HepG2 (cell line): ENCODE data around the gene C20orf141. TPM values are rescaled to one million over a fixed set of nuclear protein-coding genes. Genes with fewer than 3 reads are reported as not detected.

Experiments used
- ATAC-seq: fragments of 200-7000 bp; cut with Tn5 transposase; 3 replicates; pipeline ENCODE4 v1.9.1; 2020; ENCODE audit warnings: mild to moderate bottlenecking, moderate library complexity
- BruUV-seq: library from RNA; stranded (reverse); fragments of 400-500 nt; replicated peaks from 2 replicates; lab custom pipeline; 2021; lab: Mats Ljungman, UMichigan
- CTCF ChIA-PET: fragments of 300-600 bp; formaldehyde crosslinking; extraction: SDS; loops from one replicate; lab custom pipeline; 2021; ENCODE audit warnings: low total read pairs, inconsistent platforms, low intra/inter-chr PET ratio; lab: Yijun Ruan, JAX
- POLR2A ChIA-PET: fragments of 350-600 bp; sonication (Branson Sonifier 250); formaldehyde crosslinking; loops from one replicate; lab custom pipeline; 2020; ENCODE audit warnings: antibody characterized with exemption, inconsistent platforms; lab: Yijun Ruan, JAX
- DNase-seq: peaks from one replicate; pipeline ENCODE4 v3.0.0-alpha.2; 2015; ENCODE audit warnings: low spot score
- FAIRE-seq: peaks from 3 replicates; lab custom pipeline; 2011; peaks lifted over from hg19 to GRCh38; lab: Jason Lieb, UNC
- H2AFZ ChIP-seq: one replicate; pipeline ENCODE4 v1.6.1; 2011; ENCODE audit warnings: low read length, inconsistent platforms
- H3K27ac ChIP-seq: fragments of 300-600 bp; 3 replicates; pipeline ENCODE4 v1.8.0; 2011; ENCODE audit warnings: mixed run types, mild to moderate bottlenecking, mixed read lengths, low read length, inconsistent platforms; ENCODE audit not compliant: insufficient read depth; ENCODE audit errors: extremely low read length
- H3K27me3 ChIP-seq, 2 experiments: fragments of 200-600 bp in 1 of 2; 2 replicates in 1 of 2; 3 replicates in 1 of 2; pipeline versions ENCODE4 v1.6.0 to v1.8.0; 2011; ENCODE audit warnings: low read length in 2 of 2, mild to moderate bottlenecking in 2 of 2, moderate library complexity in 2 of 2, inconsistent platforms in 1 of 2; ENCODE audit not compliant: insufficient read depth in 2 of 2, control insufficient read depth in 1 of 2
- H3K36me3 ChIP-seq, 2 experiments: fragments of 200-600 bp in 1 of 2; replicated peaks in 1 of 2; 2 replicates in 1 of 2; 3 replicates in 1 of 2; pipeline versions ENCODE4 v1.5.1 to v1.8.0; 2011; ENCODE audit warnings: low read length in 2 of 2, inconsistent platforms in 1 of 2; ENCODE audit not compliant: insufficient read depth in 2 of 2, control insufficient read depth in 1 of 2
- H3K4me1 ChIP-seq: 2 replicates; pipeline ENCODE4 v1.5.1; 2012; ENCODE audit warnings: low read length, inconsistent platforms; ENCODE audit not compliant: insufficient read depth
- H3K4me2 ChIP-seq: 2 replicates; pipeline ENCODE4 v1.6.0; 2011; ENCODE audit warnings: low read depth, low read length, inconsistent platforms
- H3K4me3 ChIP-seq, 3 experiments: fragments of 200-600 bp in 1 of 3; sonication (generic), shearing (Covaris generic) in 1 of 3; replicated peaks in 1 of 3; 2 replicates each; pipeline ENCODE4 v1.5.1; 2011 to 2016; ENCODE audit warnings: low read length in 3 of 3, inconsistent platforms in 2 of 3, low read depth in 2 of 3, mild to moderate bottlenecking in 2 of 3, control low read depth in 1 of 3, mixed read lengths in 1 of 3; ENCODE audit not compliant: insufficient read depth in 1 of 3
- H3K79me2 ChIP-seq: one replicate; pipeline ENCODE4 v1.6.1; 2011; ENCODE audit warnings: low read length, inconsistent platforms; ENCODE audit not compliant: insufficient read depth
- H3K9ac ChIP-seq: 2 replicates; pipeline ENCODE4 v1.6.0; 2011; ENCODE audit warnings: mild to moderate bottlenecking, low read depth, low read length, inconsistent platforms; ENCODE audit not compliant: insufficient read depth
- H3K9me3 ChIP-seq: 2 replicates; pipeline ENCODE4 v1.5.1; 2012; ENCODE audit warnings: mild to moderate bottlenecking, low read length
- H4K20me1 ChIP-seq: 2 replicates; pipeline ENCODE4 v1.6.0; 2011; ENCODE audit warnings: inconsistent platforms, mild to moderate bottlenecking, low read length, moderate library complexity; ENCODE audit not compliant: insufficient read depth
- DR1 ChIP-seq: sonication (generic); formaldehyde crosslinking; IDR thresholded peaks from 2 replicates; pipeline ENCODE4 v1.8.0; 2021; ENCODE audit warnings: mild to moderate bottlenecking, missing genetic modification reagents, inconsistent platforms
- ELF3 ChIP-seq: IDR thresholded peaks from 2 replicates; pipeline ENCODE4 v1.6.1; 2016; ENCODE audit warnings: missing genetic modification reagents, missing compliant biosample characterization
- FOXM1 ChIP-seq: sonication (generic); formaldehyde crosslinking; IDR thresholded peaks from 2 replicates; pipeline ENCODE4 v1.5.0; 2020; ENCODE audit warnings: missing genetic modification reagents
- GFI1 ChIP-seq: sonication (generic); formaldehyde crosslinking; IDR thresholded peaks from 2 replicates; pipeline ENCODE4 v1.5.0; 2020; ENCODE audit warnings: missing genetic modification reagents, mild to moderate bottlenecking, borderline replicate concordance
- HNF1A ChIP-seq, 2 experiments: sonication (generic) in 1 of 2; formaldehyde crosslinking in 1 of 2; IDR thresholded peaks; 2 replicates each; pipeline versions ENCODE4 v1.4.0 to v1.6.1; 2016 to 2020; ENCODE audit warnings: borderline replicate concordance in 1 of 2, low read depth in 1 of 2, mild to moderate bottlenecking in 1 of 2, missing genetic modification reagents in 1 of 2
- PAWR ChIP-seq: sonication (generic); formaldehyde crosslinking; IDR thresholded peaks from 2 replicates; pipeline ENCODE4 v1.4.0; 2020; ENCODE audit warnings: missing genetic modification reagents, mild to moderate bottlenecking, borderline replicate concordance
- TAF15 ChIP-seq: fragments of 200-400 bp; formaldehyde crosslinking; IDR thresholded peaks from one replicate; pipeline ENCODE4 v1.6.1; 2018; ENCODE audit warnings: mild to moderate bottlenecking, low read depth, low read length; ENCODE audit not compliant: poor library complexity, severe bottlenecking
- TARDBP ChIP-seq: sonication (generic); formaldehyde crosslinking; IDR thresholded peaks from 2 replicates; pipeline ENCODE4 v1.8.0; 2022; ENCODE audit warnings: mild to moderate bottlenecking, missing genetic modification reagents
- ZKSCAN8 ChIP-seq: IDR thresholded peaks from 2 replicates; pipeline ENCODE4 v1.6.1; 2016; ENCODE audit warnings: borderline replicate concordance, missing genetic modification reagents, missing compliant biosample characterization
- ZNF75D ChIP-seq: sonication (generic); formaldehyde crosslinking; IDR thresholded peaks from 2 replicates; pipeline ENCODE4 v1.8.1; 2023; ENCODE audit warnings: missing genetic modification reagents, mild to moderate bottlenecking, borderline replicate concordance
- WGBS: methylation state at CpG from one replicate; pipeline ENCODE4 v1.1.6; 2017; ENCODE audit warnings: low lambda C conversion rate; 5-methylcytosine and 5-hydroxymethylcytosine counted together
- in situ Hi-C: cut with HindIII; loops from 2 replicates; pipeline ENCODE4 v1.10.0; 2017; ENCODE audit warnings: low pct_unique_long_range_greater_than_20kb; ENCODE audit not compliant: extremely low pct_ligation_motif_present
- intact Hi-C: fragments of 100-400 bp; cut with micrococcal nuclease; formaldehyde crosslinking; loops from one replicate; pipeline ENCODE4 v1.10.0; 2022; ENCODE audit not compliant: unreplicated experiment
- polyA plus RNA-seq, 8 experiments: library from polyadenylated mRNA; depleted of rRNA in 3 of 8; stranded (reverse) in 7 of 8; unstranded in 1 of 8; fragments of >200 nt; fragmentation: Illumina TruSeq in 4 of 8; extraction: Trizol in 4 of 8; gene quantifications; 2 replicates each; pipeline versions ENCODE4 v1.2.1 to v1.2.3, GENCODE V29; 2011 to 2016; ENCODE audit warnings: low read depth in 4 of 8, missing spikeins in 1 of 8, mixed read lengths in 1 of 8; ENCODE audit not compliant: insufficient read depth in 1 of 8
- total RNA-seq, 5 experiments: library from RNA; depleted of rRNA; stranded (reverse); fragments of >200 nt; fragmentation: Illumina TruSeq; extraction: Trizol; gene quantifications; 2 replicates each; pipeline ENCODE4 v1.2.3, GENCODE V29; 2016; ENCODE audit warnings: low read depth in 1 of 5
- TF ChIP-seq, protein P1 (sequence below): fragments of 450-650 bp; IDR thresholded peaks from 2 replicates; pipeline ENCODE4 v1.6.1; 2016
- TF ChIP-seq, protein P2 (sequence below): sonication (generic); formaldehyde crosslinking; IDR thresholded peaks from 2 replicates; pipeline ENCODE4 v1.8.0; 2022; ENCODE audit warnings: missing genetic modification reagents, mild to moderate bottlenecking, borderline replicate concordance

Gene C20orf141
- total and polyA plus RNA-seq, 2 of the 13 experiments (the other 11 are each of a cell fraction or from before 2014, with no cell fraction given): not detected

DNA sequence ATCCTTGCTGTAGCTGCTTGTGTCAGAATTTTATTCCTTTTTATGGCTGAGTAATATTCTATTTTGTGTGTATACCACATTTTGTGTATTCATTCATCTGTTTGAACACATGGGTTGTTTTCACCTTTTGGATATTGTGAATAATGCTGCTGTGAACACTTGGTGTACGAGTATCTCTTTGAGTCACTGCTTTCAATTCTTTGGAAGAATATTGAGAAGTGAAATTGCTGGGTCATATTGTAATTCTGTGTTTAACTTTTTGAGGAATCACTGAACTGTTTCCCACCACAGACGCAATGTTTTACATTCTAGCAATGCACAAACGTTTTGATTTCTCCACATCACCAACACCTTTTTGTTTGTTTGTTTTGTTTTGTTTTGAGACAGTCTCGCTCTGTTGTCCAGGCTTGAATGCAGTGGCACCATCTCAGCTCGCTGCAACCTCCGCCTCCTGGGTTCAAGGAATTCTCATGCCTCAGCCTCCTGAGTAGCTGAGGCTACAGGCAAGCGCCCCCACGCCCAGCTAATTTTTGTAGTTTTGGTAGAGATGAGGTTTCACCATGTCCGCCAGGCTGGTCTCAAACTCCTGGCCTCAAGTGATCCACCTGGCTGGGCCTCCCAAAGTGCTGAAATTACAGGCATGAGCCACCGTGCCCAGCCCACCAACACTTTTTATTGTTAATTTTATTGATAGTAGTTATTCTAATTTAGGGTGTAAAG is 36.0 kb upstream of the C20orf141 start:
- H3K4me1 ChIP-seq: peaks cover 7% of the 10 kb centered on the region
- H3K36me3 ChIP-seq: no peaks in the 10 kb centered on the region
- ATAC-seq (no peak), FAIRE-seq (no peak), DNase-seq (no peak)
- ChIA-PET CTCF (no interaction called here), POLR2A (no interaction called here)
- H3K79me2 ChIP-seq: no peaks in the 10 kb centered on the region
- H3K4me2 ChIP-seq: no peak overlapping the region
- H4K20me1 ChIP-seq: no peaks in the 10 kb centered on the region
- no peak overlapping the region for H3K27ac ChIP-seq
- WGBS: 50% methylated on average over 10 of the region's 10 CpGs
- no peak overlapping the region for H2AFZ ChIP-seq
- intact Hi-C loops: no loop called here
- peaks cover 4% of the 10 kb centered on the region; the same call in 1 of the 2 replicates for H3K9me3 ChIP-seq
- BruUV-seq: no TSS peak
- in situ Hi-C loops: no loop called here
- H3K9ac ChIP-seq: no peak overlapping the region
- peaks cover 4 to 10% of the 10 kb centered on the region in 2 experiments; a peak in 3 of 5 replicates for H3K27me3 ChIP-seq
- H3K4me3 ChIP-seq: no peak overlapping the region
- TF ChIP-seq ZKSCAN8 (CRISPR knock-in tag): no peak
- no peak for TF ChIP-seq PAWR (CRISPR knock-in tag)
- no peak for TF ChIP-seq DR1 (CRISPR knock-in tag)
- TF ChIP-seq FOXM1 (CRISPR knock-in tag): no peak
- TF ChIP-seq, protein P1, sequence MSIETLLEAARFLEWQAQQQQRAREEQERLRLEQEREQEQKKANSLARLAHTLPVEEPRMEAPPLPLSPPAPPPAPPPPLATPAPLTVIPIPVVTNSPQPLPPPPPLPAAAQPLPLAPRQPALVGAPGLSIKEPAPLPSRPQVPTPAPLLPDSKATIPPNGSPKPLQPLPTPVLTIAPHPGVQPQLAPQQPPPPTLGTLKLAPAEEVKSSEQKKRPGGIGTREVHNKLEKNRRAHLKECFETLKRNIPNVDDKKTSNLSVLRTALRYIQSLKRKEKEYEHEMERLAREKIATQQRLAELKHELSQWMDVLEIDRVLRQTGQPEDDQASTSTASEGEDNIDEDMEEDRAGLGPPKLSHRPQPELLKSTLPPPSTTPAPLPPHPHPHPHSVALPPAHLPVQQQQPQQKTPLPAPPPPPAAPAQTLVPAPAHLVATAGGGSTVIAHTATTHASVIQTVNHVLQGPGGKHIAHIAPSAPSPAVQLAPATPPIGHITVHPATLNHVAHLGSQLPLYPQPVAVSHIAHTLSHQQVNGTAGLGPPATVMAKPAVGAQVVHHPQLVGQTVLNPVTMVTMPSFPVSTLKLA: no peak
- no peak for TF ChIP-seq ELF3 (CRISPR knock-in tag)
- TF ChIP-seq ZNF75D (CRISPR knock-in tag): no peak
- TF ChIP-seq, protein P2, sequence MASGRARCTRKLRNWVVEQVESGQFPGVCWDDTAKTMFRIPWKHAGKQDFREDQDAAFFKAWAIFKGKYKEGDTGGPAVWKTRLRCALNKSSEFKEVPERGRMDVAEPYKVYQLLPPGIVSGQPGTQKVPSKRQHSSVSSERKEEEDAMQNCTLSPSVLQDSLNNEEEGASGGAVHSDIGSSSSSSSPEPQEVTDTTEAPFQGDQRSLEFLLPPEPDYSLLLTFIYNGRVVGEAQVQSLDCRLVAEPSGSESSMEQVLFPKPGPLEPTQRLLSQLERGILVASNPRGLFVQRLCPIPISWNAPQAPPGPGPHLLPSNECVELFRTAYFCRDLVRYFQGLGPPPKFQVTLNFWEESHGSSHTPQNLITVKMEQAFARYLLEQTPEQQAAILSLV (CRISPR knock-in tag): no peak
- no peak for TF ChIP-seq HNF1A (IDR thresholded peaks at IDR 0.05; ENCODE audit: low read depth)
- TF ChIP-seq HNF1A (CRISPR knock-in tag; IDR thresholded peaks at IDR 0.05; ENCODE audit: borderline replicate concordance): no peak
- TF ChIP-seq GFI1 (CRISPR knock-in tag): no peak
- no peak for TF ChIP-seq TARDBP (CRISPR knock-in tag)
- no peak for TF ChIP-seq TAF15
